Smooth muscle cell (in vitro differentiated cells): ENCODE results near the gene CSNK2A2. TPM values are rescaled to one million over a fixed set of nuclear protein-coding genes. Genes with fewer than 3 reads are reported as not detected.

ENCODE experiments used
- DNase-seq: peaks from one replicate; lab custom pipeline; 2025; ENCODE audit not compliant: unreplicated experiment; lab: John Stamatoyannopoulos, UW
- H2AFZ ChIP-seq: fragments of 200-600 bp; sonication (generic); 2 replicates; pipeline ENCODE4 v1.6.0; 2016; ENCODE audit warnings: antibody characterized with exemption, low read depth, mild to moderate bottlenecking
- H3F3A ChIP-seq: fragments of 200-600 bp; sonication (generic); 2 replicates; pipeline ENCODE4 v1.6.0; 2017; ENCODE audit warnings: antibody characterized with exemption, low read depth
- H3K27ac ChIP-seq: fragments of 200-600 bp; sonication (generic); 2 replicates; pipeline ENCODE4 v1.5.1; 2016; ENCODE audit warnings: low read depth, mild to moderate bottlenecking
- H3K27me3 ChIP-seq: fragments of 200-600 bp; sonication (generic); 2 replicates; pipeline ENCODE4 v1.6.1; 2016; ENCODE audit warnings: low read depth, mild to moderate bottlenecking
- H3K36me3 ChIP-seq: fragments of 200-600 bp; sonication (generic); 2 replicates; pipeline ENCODE4 v1.5.1; 2016; ENCODE audit warnings: low read depth
- H3K4me1 ChIP-seq: fragments of 200-600 bp; sonication (generic); 2 replicates; pipeline ENCODE4 v1.5.1; 2016; ENCODE audit warnings: low read depth
- H3K4me2 ChIP-seq: fragments of 200-600 bp; sonication (generic); 2 replicates; pipeline ENCODE4 v1.6.0; 2016; ENCODE audit warnings: mild to moderate bottlenecking
- H3K4me3 ChIP-seq: fragments of 200-600 bp; sonication (generic); 2 replicates; pipeline ENCODE4 v1.5.1; 2016; ENCODE audit warnings: mild to moderate bottlenecking
- H3K79me2 ChIP-seq: fragments of 200-600 bp; sonication (generic); 2 replicates; pipeline ENCODE4 v1.6.0; 2016; ENCODE audit warnings: low read depth, mild to moderate bottlenecking
- H3K9ac ChIP-seq: fragments of 200-600 bp; sonication (generic); 2 replicates; pipeline ENCODE4 v1.6.0; 2016; ENCODE audit warnings: low read depth
- H3K9me3 ChIP-seq: fragments of 200-600 bp; sonication (generic); replicated peaks from 2 replicates; pipeline ENCODE4 v1.5.1; 2016; ENCODE audit warnings: low read depth
- H4K20me1 ChIP-seq: fragments of 200-600 bp; sonication (generic); 2 replicates; pipeline ENCODE4 v1.6.0; 2016; ENCODE audit warnings: low read depth
- CTCF ChIP-seq: fragments of 200-600 bp; sonication (generic); IDR thresholded peaks from 2 replicates; pipeline ENCODE4 v1.5.1; 2017; ENCODE audit warnings: borderline replicate concordance, mild to moderate bottlenecking, antibody characterized with exemption; ENCODE audit not compliant: insufficient read depth, poor library complexity, severe bottlenecking
- WGBS: methylation state at CpG from one replicate; pipeline ENCODE4 v1.1.7; 2016; ENCODE audit warnings: low lambda C conversion rate; 5-methylcytosine and 5-hydroxymethylcytosine counted together
- polyA plus RNA-seq: library from polyadenylated mRNA; unstranded; fragments of >200 nt; fragmentation: Nextera tagmentation; extraction: Ambion mirVana; gene quantifications from 2 replicates; pipeline ENCODE4 v1.2.1, GENCODE V29; 2016
- total RNA-seq: library from RNA; depleted of rRNA; stranded (reverse); fragments of >200 nt; gene quantifications from 2 replicates; pipeline ENCODE4 v1.2.3, GENCODE V29; 2014

CSNK2A2 gene
- total and polyA plus RNA-seq, 2 experiments from 2014 or later = 16.5 to 26.3 TPM

GRCh38 chr16:58195771-58196170, 2.1 kb downstream of the CSNK2A2 start:
- WGBS = 96% methylated on average over 3 of the region's 3 CpGs
- H3K4me3 ChIP-seq = no peak overlapping the region
- no peak overlapping the region for H2AFZ ChIP-seq
- no peak for DNase-seq
- H4K20me1 ChIP-seq = peaks cover 31% of the 10 kb centered on the region
- TF ChIP-seq CTCF = no peak
- no peak overlapping the region for H3K9ac ChIP-seq
- H3K36me3 ChIP-seq = peaks cover 12% of the 10 kb centered on the region
- no peaks in the 10 kb centered on the region for H3K9me3 ChIP-seq
- H3K4me1 ChIP-seq = peaks cover 8% of the 10 kb centered on the region
- peaks cover 51% of the 10 kb centered on the region for H3K79me2 ChIP-seq
- H3K27me3 ChIP-seq = no peaks in the 10 kb centered on the region
- H3F3A ChIP-seq = no peaks in the 10 kb centered on the region
- H3K4me2 ChIP-seq = no peak overlapping the region
- H3K27ac ChIP-seq = no peak overlapping the region

- TF ChIP-seq CTCF = no peak
- Histone ChIP-seq H3F3A (no peaks in the 10 kb centered on the region), H2AFZ (no peak overlapping the region), H4K20me1 (peaks cover 35% of the 10 kb centered on the region), H3K4me3 (no peak overlapping the region), H3K36me3 (peaks cover 14% of the 10 kb centered on the region), H3K9me3 (no peaks in the 10 kb centered on the region), H3K27me3 (no peaks in the 10 kb centered on the region), H3K9ac (no peak overlapping the region), H3K4me2 (no peak overlapping the region), H3K4me1 (peaks cover 8% of the 10 kb centered on the region), H3K79me2 (peaks cover 52% of the 10 kb centered on the region), H3K27ac (no peak overlapping the region)
- DNase-seq = no peak
- 97% methylated on average over 4 of the region's 4 CpGs for WGBS
Measured at GRCh38 chr16:58195344-58195743, 2.6 kb downstream of the CSNK2A2 start.

GRCh38 chr16:58194790-58195189, 3.1 kb downstream of the CSNK2A2 start:
- H3K36me3 ChIP-seq = peaks cover 14% of the 10 kb centered on the region
- H3K4me1 ChIP-seq = peaks cover 8% of the 10 kb centered on the region
- H4K20me1 ChIP-seq = peaks cover 41% of the 10 kb centered on the region
- no peak overlapping the region for H3K27ac ChIP-seq
- H3K79me2 ChIP-seq = peaks cover 58% of the 10 kb centered on the region
- no peak overlapping the region for H3K4me3 ChIP-seq
- no peak overlapping the region for H2AFZ ChIP-seq
- no peaks in the 10 kb centered on the region for H3F3A ChIP-seq
- no peaks in the 10 kb centered on the region for H3K27me3 ChIP-seq
- no peak for TF ChIP-seq CTCF
- no peaks in the 10 kb centered on the region for H3K9me3 ChIP-seq
- H3K9ac ChIP-seq = no peak overlapping the region
- WGBS = 61% methylated on average over 3 of the region's 3 CpGs
- no peak overlapping the region for H3K4me2 ChIP-seq
- DNase-seq = no peak

- WGBS = 97% methylated on average over 10 of the region's 10 CpGs
- H3K4me2 ChIP-seq = no peak overlapping the region
- H3K9me3 ChIP-seq = no peaks in the 10 kb centered on the region
- H3K27me3 ChIP-seq = no peaks in the 10 kb centered on the region
- H3F3A ChIP-seq = no peaks in the 10 kb centered on the region
- no peaks in the 10 kb centered on the region for H3K4me1 ChIP-seq
- H4K20me1 ChIP-seq = peaks cover 34% of the 10 kb centered on the region
- peaks cover 43% of the 10 kb centered on the region for H3K36me3 ChIP-seq
- H3K9ac ChIP-seq = no peak overlapping the region
- H3K79me2 ChIP-seq = peaks cover 25% of the 10 kb centered on the region
- no peak for TF ChIP-seq CTCF
- H2AFZ ChIP-seq = no peak overlapping the region
- H3K27ac ChIP-seq = no peak overlapping the region
- H3K4me3 ChIP-seq = no peak overlapping the region
- no peak for DNase-seq
Measured at GRCh38 chr16:58187665-58188421, 10.1 kb downstream of the CSNK2A2 start.
